ENCODE measurements around the gene LRIT2.
A peak's percentile ranks its signal among the peaks of the same experiment; 100 is the strongest.

LRIT2 gene

GRCh38 chr10:84205049-84205852 is 20.1 kb downstream of the LRIT2 start:
- peak; percentile 78 for DNase-seq

DNA sequence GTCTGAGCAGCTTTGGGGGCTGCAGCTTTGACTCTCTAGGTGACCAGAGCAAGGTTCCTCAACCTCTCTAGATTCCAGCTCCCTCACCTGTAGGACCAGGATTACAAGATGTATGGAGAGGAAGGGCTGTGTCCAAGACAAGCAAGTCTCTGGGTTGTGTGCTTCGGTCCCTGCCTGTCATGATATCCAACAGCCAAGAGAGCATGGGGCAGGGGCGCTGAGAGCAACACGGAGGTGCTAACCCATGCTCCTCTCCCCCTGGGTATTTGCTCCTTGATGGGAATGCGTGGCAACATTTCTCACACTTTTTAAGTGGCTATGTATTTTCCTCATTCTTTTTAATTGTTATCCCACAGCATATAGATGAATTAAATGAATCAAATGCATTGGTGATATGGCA is 20.7 kb downstream of the LRIT2 start:
- DNase-seq: no peak

GRCh38 chr10:84204122-84204521 is 21.2 kb downstream of the LRIT2 start:
- peak; percentile 56 for DNase-seq

GRCh38 chr10:84202349-84202748 is 23.0 kb downstream of the LRIT2 start:
- DNase-seq: no peak

DNA sequence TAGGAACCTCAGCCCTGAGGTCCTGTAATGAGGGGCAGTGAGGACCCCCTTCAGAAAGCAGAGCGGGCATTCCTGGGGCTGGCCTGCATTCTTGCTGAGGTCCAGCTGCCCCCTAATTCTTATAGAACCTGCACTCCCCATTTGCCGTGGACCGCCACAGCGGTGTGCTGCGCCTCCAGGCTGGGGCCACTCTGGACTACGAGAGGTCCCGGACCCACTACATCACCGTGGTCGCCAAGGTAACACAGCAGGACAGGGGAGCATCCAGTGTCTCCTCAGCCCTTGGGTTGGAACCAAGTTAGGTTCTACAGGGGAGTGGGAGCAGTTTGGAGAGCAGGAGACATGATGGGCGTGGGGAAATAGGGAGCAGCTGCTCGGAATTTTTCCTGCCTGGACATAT is 23.7 kb downstream of the LRIT2 start:
- DNase-seq: no peak

GRCh38 chr10:84201244-84201606 is 24.1 kb downstream of the LRIT2 start:
- DNase-seq: peak; percentile 7

DNA sequence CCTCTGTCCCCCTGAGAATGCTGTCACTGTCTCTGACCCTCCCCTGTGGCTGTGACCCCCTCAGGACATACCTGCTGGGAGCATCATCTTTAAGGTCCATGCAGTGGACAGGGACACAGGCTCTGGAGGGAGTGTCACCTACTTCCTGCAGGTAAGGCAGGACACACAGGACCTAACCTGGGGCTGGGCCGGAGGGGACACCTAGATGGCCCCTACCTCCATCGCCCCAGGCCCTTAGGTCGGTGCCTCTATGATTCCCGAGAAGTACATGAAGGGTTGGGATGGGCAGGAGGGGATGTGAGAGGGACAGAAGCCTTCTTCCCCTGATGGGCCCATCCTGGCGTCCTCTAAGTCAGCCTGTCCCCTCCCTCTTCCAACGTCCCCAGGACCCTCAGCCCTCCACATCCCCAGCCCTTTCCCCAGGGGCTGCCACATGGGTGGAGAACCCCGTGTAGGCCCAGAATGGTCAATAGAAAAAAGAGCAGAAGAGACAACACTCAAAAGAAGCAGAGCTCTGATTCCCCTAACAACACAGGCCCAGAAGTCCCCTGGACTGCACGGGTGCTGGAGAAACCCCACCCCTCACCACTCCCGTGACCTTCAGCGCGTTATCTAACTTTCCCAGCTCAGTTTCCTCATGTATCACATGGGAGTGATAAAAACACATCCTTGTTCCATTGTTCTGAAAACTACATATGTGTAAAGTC is 24.7 kb downstream of the LRIT2 start:
- DNase-seq: no peak

GRCh38 chr10:84198206-84198915 is 27.0 kb downstream of the LRIT2 start:
- peak; percentile 63 for DNase-seq

DNA sequence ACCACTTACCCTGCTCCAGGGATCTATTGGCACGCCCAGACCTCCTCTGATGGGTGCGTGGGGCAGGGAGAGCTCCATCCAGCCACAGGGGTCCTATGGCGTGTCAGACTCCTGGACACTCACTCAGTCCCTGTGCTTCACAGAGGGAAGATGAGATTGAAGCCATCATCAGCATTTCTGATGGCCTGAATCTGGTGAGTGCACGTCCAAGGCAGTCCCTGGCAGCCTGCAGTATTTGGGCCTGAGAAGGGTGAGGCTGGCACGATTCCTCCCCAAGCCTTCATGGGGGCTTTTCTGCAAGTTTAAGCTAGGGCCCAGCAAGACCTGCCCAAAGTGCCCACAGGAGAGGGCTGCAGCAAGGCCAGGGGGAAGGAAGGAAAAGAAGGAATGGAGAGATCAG is 27.7 kb downstream of the LRIT2 start:
- no peak for DNase-seq

GRCh38 chr10:84196941-84197340 is 28.4 kb downstream of the LRIT2 start:
- no peak for DNase-seq

GRCh38 chr10:84196083-84196482 is 29.3 kb downstream of the LRIT2 start:
- DNase-seq: peak; percentile 13

DNA sequence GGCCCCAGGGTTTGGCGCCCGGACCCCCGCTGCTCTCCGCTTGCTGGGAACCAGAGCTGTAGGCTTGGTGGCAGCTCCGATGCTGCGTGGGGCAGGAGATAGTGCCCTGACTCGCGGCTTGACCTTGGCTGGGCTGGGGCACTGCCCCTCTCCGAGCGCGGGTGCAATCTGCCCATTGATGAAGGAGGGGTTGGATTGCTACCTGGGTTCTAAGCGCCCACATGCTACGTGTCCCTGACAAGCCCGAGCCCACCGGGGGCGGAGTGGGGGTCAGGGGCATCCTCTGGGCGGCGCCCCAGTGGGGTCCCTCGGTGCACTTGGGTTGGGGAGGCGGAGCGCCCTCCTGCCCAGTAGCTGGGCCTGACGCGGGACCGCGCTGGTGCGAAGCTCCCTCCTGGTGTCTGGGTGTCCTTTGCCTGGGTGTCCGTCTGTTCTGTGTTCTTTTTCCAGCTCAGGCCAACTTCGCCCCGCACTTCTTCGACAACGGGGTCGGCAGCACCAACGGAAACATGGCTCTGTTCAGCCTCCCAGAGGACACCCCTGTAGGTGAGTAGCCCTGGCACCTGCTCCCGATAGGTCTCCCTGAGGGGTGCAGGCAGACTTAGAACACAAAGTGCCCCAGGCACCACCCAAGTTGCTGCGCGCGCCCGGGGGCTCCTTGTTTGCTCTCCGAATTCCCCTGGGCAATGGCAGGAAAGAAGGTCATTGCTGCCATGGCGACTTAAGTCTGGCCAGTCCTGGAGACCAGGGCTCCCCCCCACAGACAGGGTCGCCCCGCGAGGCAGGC is 30.1 kb downstream of the LRIT2 start:
- no peak for DNase-seq

DNA sequence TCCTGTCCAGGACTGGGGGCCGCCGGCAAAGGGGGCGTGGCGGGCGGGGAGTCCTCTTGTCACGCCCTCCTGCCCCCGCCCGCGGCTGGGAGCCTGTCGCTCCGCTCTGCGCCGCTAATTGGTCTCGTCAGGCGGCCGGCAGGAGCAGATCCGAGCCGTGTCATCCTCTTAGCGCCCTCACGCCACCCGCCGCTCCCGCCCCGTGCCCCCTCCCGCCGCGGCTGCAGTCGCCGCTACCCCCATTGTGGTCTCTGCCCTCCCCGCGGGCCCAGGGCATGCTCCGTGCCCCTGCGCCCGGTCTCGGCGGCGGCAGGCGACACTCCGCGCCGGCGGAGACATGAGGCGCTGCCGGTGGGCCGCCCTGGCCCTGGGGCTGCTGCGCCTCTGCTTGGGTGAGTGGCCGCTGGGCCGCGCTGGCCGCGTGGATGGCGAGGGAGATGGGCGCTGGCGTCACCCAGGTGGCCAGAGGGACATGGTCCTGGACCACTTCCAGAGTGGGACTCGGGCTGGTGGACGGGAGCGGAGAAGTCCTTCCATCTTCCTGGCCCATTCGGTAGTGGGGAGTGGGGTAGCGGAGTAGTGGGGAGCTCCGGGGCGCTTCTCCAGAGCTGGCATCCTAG is 30.8 kb downstream of the LRIT2 start, which contains the start of gene CDHR1:
TSS of gene CDHR1 (plus strand) at position 114 of the 620 bp plus-strand sequence. CDS start at position 338, 224 bp downstream.
- peak; percentile 89 for DNase-seq

DNA sequence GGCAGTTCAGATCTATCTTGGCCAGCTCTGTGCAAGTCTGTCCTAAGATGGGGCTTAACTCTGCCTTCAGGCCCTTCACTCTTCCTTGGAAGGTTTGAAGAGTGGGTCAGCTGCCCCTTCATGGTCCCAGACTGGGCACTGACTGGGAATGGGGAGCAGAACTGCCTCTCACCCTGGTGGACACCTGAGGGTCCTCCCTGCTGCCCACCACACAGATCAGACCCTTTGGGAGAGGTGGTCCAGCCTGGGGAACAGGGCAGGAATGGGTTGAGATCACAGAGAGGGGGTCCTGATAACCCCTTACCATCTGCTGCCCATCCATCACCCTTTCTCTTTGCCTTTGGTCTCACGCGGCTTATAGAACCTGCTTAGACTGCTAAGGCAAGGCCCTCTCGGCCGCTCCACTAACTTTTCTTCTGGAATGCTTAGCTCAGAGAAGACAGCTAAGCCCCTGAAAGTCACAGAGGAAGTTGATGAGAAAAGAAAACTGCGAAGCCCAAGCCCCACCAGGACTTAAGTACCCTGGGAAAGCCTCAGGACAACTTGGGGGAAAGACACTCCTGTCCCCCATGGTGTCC is 31.4 kb downstream of the LRIT2 start:
- no peak for DNase-seq

- DNase-seq: no peak
Measured at GRCh38 chr10:84193327-84193726, 32.0 kb downstream of the LRIT2 start.

DNA sequence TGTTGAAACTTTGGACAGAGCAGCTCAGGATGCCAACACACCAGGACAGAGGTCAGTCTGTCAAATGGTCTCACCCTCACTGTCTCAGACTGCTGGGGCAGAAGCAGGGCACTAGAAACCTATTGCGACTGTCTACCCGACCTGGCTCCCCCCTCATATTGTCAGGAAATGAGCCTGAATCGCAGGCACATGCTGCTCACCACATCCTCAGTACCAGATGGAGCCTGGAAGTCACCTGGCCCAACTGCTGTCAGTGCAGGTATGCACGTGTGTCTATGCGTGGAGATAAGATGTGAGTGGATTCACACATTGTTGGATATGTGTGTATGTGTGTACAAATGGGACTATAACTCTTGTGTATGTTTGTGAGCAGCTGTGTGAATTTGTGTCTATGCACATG is 34.2 kb downstream of the LRIT2 start:
- no peak for DNase-seq

- no peak for DNase-seq
Measured at GRCh38 chr10:84190621-84191020, 34.7 kb downstream of the LRIT2 start.

- no peak for DNase-seq
Measured at GRCh38 chr10:84188815-84189214, 36.5 kb downstream of the LRIT2 start.

GRCh38 chr10:84185526-84186175 is 39.7 kb downstream of the LRIT2 start:
- peak; percentile 98 for DNase-seq

GRCh38 chr10:84184517-84184916 is 40.8 kb downstream of the LRIT2 start:
- peak; percentile 50 for DNase-seq

GRCh38 chr10:84181631-84182030 is 43.7 kb downstream of the LRIT2 start:
- no peak for DNase-seq

Data from NCI-H82 (cell line).